HCT116 (cell line): ENCODE data around the gene SLC4A5. TPM values are rescaled to one million over a fixed set of nuclear protein-coding genes. Genes with fewer than 3 reads are reported as not detected.

ENCODE experiments used
- ATAC-seq: fragments of 200-7000 bp; cut with Tn5 transposase; 2 replicates; pipeline ENCODE4 v1.9.1; 2020; ENCODE audit warnings: mild to moderate bottlenecking, moderate library complexity
- BruUV-seq: library from RNA; stranded (reverse); fragments of 400-500 nt; replicated peaks from 2 replicates; lab custom pipeline; 2021; lab: Mats Ljungman, UMichigan
- CTCF ChIA-PET: fragments of 300-600 bp; sonication (Branson Sonifier 250); formaldehyde crosslinking; loops from one replicate; lab custom pipeline; 2021; ENCODE audit warnings: antibody characterized with exemption; lab: Charles Lee
- POLR2A ChIA-PET: fragments of 300-600, 350-600 bp; sonication (Branson Sonifier 250); formaldehyde crosslinking; loops from one replicate; lab custom pipeline; 2021; ENCODE audit warnings: antibody characterized with exemption; lab: Charles Lee
- RAD21 ChIA-PET, 2 experiments: fragments of 300-600 bp; sonication (Branson Sonifier 250); formaldehyde crosslinking; loops; one replicate each; lab custom pipeline; 2023; ENCODE audit warnings: low total read pairs in 2 of 2; ENCODE audit not compliant: uncharacterized antibody in 2 of 2, unreplicated experiment in 2 of 2, low non-redundant PET in 1 of 2; lab: Charles Lee
- DNase-seq: peaks from one replicate; pipeline ENCODE4 v3.0.0-alpha.2; 2010; ENCODE audit warnings: low read depth, low spot score
- H2AFZ ChIP-seq: fragments of 200-600 bp; shearing (Covaris generic), sonication (generic); 2 replicates; pipeline ENCODE4 v1.6.1; 2017; ENCODE audit warnings: low read depth, mixed run types, mixed read lengths, antibody characterized with exemption, low read length; ENCODE audit not compliant: poor library complexity, severe bottlenecking
- H3K27ac ChIP-seq: 2 replicates; pipeline ENCODE4 v1.5.1; 2012; ENCODE audit warnings: low read depth, low read length
- H3K27me3 ChIP-seq: fragments of 200-600 bp; sonication (generic); 2 replicates; pipeline ENCODE4 v1.6.1; 2016; ENCODE audit warnings: mixed run types, low read length, mixed read lengths; ENCODE audit not compliant: insufficient read depth
- H3K36me3 ChIP-seq, 2 experiments: fragments of 200-500 bp in 1 of 2; fragments of 200-600 bp in 1 of 2; sonication (Bioruptor generic) in 1 of 2; sonication (generic) in 1 of 2; 2 replicates each; pipeline versions ENCODE4 v1.5.1 to v1.6.1; 2014 to 2016; ENCODE audit warnings: low read length in 2 of 2, inconsistent platforms in 1 of 2, mixed read lengths in 1 of 2, mixed run types in 1 of 2; ENCODE audit not compliant: insufficient read depth in 2 of 2, control insufficient read depth in 1 of 2
- H3K4me1 ChIP-seq, 2 experiments: fragments of 200-600 bp in 1 of 2; sonication (generic) in 1 of 2; 2 replicates each; pipeline versions ENCODE4 v1.5.1 to v1.6.1; 2012 to 2017; ENCODE audit warnings: low read length in 2 of 2, inconsistent platforms in 1 of 2, mild to moderate bottlenecking in 1 of 2, mixed read lengths in 1 of 2, mixed run types in 1 of 2, moderate library complexity in 1 of 2; ENCODE audit not compliant: insufficient read depth in 2 of 2, control insufficient read depth in 1 of 2
- H3K4me2 ChIP-seq: fragments of 200-600 bp; sonication (generic); 2 replicates; pipeline ENCODE4 v1.6.1; 2017; ENCODE audit warnings: mixed run types, low read length, mixed read lengths
- H3K4me3 ChIP-seq, 2 experiments: fragments of 200-600 bp in 1 of 2; sonication (generic) in 1 of 2; replicated peaks in 1 of 2; 2 replicates each; pipeline ENCODE4 v1.5.1; 2011 to 2016; ENCODE audit warnings: low read length in 2 of 2, control low read depth in 1 of 2, low read depth in 1 of 2, mild to moderate bottlenecking in 1 of 2, mixed read lengths in 1 of 2, mixed run types in 1 of 2
- H3K79me2 ChIP-seq: fragments of 200-600 bp; sonication (generic); 2 replicates; pipeline ENCODE4 v1.6.1; 2017; ENCODE audit warnings: mild to moderate bottlenecking, mixed run types, low read length, moderate library complexity, mixed read lengths; ENCODE audit not compliant: insufficient read depth
- H3K9ac ChIP-seq: fragments of 200-600 bp; sonication (generic); 2 replicates; pipeline ENCODE4 v1.6.1; 2016; ENCODE audit warnings: low read length, mixed read lengths
- H3K9me2 ChIP-seq: fragments of 200-600 bp; sonication (generic), shearing (Covaris generic); 2 replicates; pipeline ENCODE4 v1.6.1; 2017; ENCODE audit warnings: mixed run types, mild to moderate bottlenecking, moderate library complexity; ENCODE audit not compliant: insufficient read depth
- H3K9me3 ChIP-seq, 2 experiments: fragments of 200-500 bp in 1 of 2; fragments of 200-600 bp in 1 of 2; sonication (Bioruptor generic) in 1 of 2; sonication (generic) in 1 of 2; 2 replicates each; pipeline ENCODE4 v1.6.1; 2014 to 2017; ENCODE audit warnings: low read length in 2 of 2, mixed read lengths in 2 of 2, inconsistent platforms in 1 of 2, low read depth in 1 of 2, mild to moderate bottlenecking in 1 of 2, mixed run types in 1 of 2, moderate library complexity in 1 of 2; ENCODE audit not compliant: control insufficient read depth in 1 of 2, insufficient read depth in 1 of 2
- H4K20me1 ChIP-seq: fragments of 200-600 bp; sonication (generic), shearing (Covaris generic); 2 replicates; pipeline ENCODE4 v1.6.1; 2017; ENCODE audit warnings: mixed run types, mild to moderate bottlenecking, moderate library complexity; ENCODE audit not compliant: insufficient read depth
- CBX3 ChIP-seq: IDR thresholded peaks from 2 replicates; pipeline ENCODE4 v1.6.1; 2012; ENCODE audit warnings: low read depth
- EGR1 ChIP-seq: IDR thresholded peaks from 2 replicates; pipeline ENCODE4 v1.6.1; 2012; ENCODE audit warnings: low read depth
- ELF1 ChIP-seq: IDR thresholded peaks from 2 replicates; pipeline ENCODE4 v1.6.1; 2012; ENCODE audit warnings: low read depth, borderline replicate concordance
- EZH2 ChIP-seq: fragments of 200-600 bp; sonication (generic); IDR thresholded peaks from 2 replicates; pipeline ENCODE4 v1.6.1; 2017; ENCODE audit warnings: antibody characterized with exemption, mixed run types
- EZH2phosphoT487 ChIP-seq: fragments of 200-600 bp; IDR thresholded peaks from 2 replicates; pipeline ENCODE4 v1.6.1; 2018; ENCODE audit warnings: antibody characterized with exemption, borderline replicate concordance
- FOSL1 ChIP-seq: IDR thresholded peaks from 2 replicates; pipeline ENCODE4 v1.6.1; 2012; ENCODE audit warnings: low read depth
- POLR2AphosphoS5 ChIP-seq: IDR thresholded peaks from 2 replicates; pipeline ENCODE4 v1.6.1; 2011; ENCODE audit warnings: mild to moderate bottlenecking, low read depth, low read length, moderate library complexity
- RAD21 ChIP-seq: IDR thresholded peaks from 2 replicates; pipeline ENCODE4 v1.6.1; 2012; ENCODE audit warnings: low read depth, mild to moderate bottlenecking
- SIN3A ChIP-seq: IDR thresholded peaks from 2 replicates; pipeline ENCODE4 v1.6.1; 2012; ENCODE audit warnings: low read depth
- SP1 ChIP-seq: IDR thresholded peaks from 2 replicates; pipeline ENCODE4 v1.6.1; 2012; ENCODE audit warnings: low read depth
- YY1 ChIP-seq: IDR thresholded peaks from 2 replicates; pipeline ENCODE4 v1.6.1; 2011; ENCODE audit warnings: low read length, low read depth, moderate library complexity, mild to moderate bottlenecking; ENCODE audit not compliant: insufficient replicate concordance; ENCODE audit errors: extremely low read depth
- intact Hi-C: fragments of 100-400 bp; cut with micrococcal nuclease; formaldehyde crosslinking; loops from 2 replicates; pipeline ENCODE4 v1.10.0; 2022
- total RNA-seq: library from RNA; stranded (reverse); gene quantifications from one replicate; pipeline ENCODE4 v1.2.1, GENCODE V29; 2021; ENCODE audit not compliant: unreplicated experiment
- TF ChIP-seq, protein P1 (sequence below): IDR thresholded peaks from 2 replicates; pipeline ENCODE4 v1.6.1; 2012; ENCODE audit warnings: low read depth
- TF ChIP-seq, protein P2 (sequence below): IDR thresholded peaks from 2 replicates; pipeline ENCODE4 v1.6.1; 2012

Gene SLC4A5
- total RNA-seq, 1 experiment from 2014 or later = 0.91 TPM

DNA sequence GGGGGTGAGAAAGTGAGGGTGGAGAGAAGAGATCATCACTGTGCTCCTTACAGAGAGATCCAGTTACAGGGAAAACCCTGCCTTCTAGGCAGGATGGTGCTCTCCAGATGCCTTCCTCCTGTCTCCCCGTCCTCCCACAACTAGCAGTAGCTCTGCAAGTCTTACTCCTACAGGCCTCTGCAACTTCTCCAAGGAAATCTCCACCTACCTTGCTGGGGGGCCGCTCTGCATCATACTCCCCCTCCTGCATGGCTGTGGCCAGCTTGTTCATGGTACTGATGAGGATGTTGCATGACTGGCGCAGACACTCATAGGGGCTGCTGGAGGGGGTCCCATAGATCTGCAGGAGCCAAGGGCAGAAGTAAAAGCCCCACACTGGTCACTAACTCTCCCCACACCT lies 22.8 kb upstream of the SLC4A5 start:
- Histone ChIP-seq H3K27ac (no peak overlapping the region), H3K4me3 (no peak overlapping the region), H4K20me1 (no peaks in the 10 kb centered on the region), H3K79me2 (no peaks in the 10 kb centered on the region), H3K4me2 (no peak overlapping the region), H2AFZ (no peak overlapping the region), H3K36me3 (peaks cover 13 to 59% of the 10 kb centered on the region in 2 experiments; a peak in 3 of 4 replicates), H3K9me3 (no peaks in the 10 kb centered on the region), H3K9me2 (no peaks in the 10 kb centered on the region), H3K27me3 (no peaks in the 10 kb centered on the region), H3K4me1 (no peaks in the 10 kb centered on the region), H3K9ac (no peak overlapping the region)
- ATAC-seq (no peak), DNase-seq (no peak)
- CTCF ChIA-PET = no interaction called here
- intact Hi-C loops = no loop called here
- TSS peak; percentile 38 for BruUV-seq
- RAD21 ChIA-PET = interaction anchor here in 1 of 2 experiments (0.6 kb wide), 1 partner anchor 78 kb away, joined by 3 read pairs; no protein-coding TSS in a partner anchor
- POLR2A ChIA-PET = no interaction called here
- TF ChIP-seq CBX3 (no peak), EZH2 (no peak), EZH2phosphoT487 (no peak), YY1 (no peak), FOSL1 (no peak), EGR1 (no peak), SIN3A (no peak), RAD21 (no peak), ELF1 (no peak), POLR2AphosphoS5 (no peak), SP1 (no peak)
- TF ChIP-seq, protein P1, sequence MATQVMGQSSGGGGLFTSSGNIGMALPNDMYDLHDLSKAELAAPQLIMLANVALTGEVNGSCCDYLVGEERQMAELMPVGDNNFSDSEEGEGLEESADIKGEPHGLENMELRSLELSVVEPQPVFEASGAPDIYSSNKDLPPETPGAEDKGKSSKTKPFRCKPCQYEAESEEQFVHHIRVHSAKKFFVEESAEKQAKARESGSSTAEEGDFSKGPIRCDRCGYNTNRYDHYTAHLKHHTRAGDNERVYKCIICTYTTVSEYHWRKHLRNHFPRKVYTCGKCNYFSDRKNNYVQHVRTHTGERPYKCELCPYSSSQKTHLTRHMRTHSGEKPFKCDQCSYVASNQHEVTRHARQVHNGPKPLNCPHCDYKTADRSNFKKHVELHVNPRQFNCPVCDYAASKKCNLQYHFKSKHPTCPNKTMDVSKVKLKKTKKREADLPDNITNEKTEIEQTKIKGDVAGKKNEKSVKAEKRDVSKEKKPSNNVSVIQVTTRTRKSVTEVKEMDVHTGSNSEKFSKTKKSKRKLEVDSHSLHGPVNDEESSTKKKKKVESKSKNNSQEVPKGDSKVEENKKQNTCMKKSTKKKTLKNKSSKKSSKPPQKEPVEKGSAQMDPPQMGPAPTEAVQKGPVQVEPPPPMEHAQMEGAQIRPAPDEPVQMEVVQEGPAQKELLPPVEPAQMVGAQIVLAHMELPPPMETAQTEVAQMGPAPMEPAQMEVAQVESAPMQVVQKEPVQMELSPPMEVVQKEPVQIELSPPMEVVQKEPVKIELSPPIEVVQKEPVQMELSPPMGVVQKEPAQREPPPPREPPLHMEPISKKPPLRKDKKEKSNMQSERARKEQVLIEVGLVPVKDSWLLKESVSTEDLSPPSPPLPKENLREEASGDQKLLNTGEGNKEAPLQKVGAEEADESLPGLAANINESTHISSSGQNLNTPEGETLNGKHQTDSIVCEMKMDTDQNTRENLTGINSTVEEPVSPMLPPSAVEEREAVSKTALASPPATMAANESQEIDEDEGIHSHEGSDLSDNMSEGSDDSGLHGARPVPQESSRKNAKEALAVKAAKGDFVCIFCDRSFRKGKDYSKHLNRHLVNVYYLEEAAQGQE = no peak
- TF ChIP-seq, protein P2, sequence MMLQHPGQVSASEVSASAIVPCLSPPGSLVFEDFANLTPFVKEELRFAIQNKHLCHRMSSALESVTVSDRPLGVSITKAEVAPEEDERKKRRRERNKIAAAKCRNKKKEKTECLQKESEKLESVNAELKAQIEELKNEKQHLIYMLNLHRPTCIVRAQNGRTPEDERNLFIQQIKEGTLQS = no peak
